DOHH2 (cell line): ENCODE measurements around the gene KLK14.

Experiments
- H3F3A ChIP-seq: fragments of 200-600 bp; sonication (generic), shearing (Covaris generic); 2 replicates; pipeline ENCODE4 v1.6.0; 2016; ENCODE audit warnings: antibody characterized with exemption, mild to moderate bottlenecking; ENCODE audit not compliant: control insufficient read depth, insufficient read depth
- H3K27ac ChIP-seq: fragments of 200-600 bp; sonication (generic); 2 replicates; pipeline ENCODE4 v1.5.1; 2014; ENCODE audit warnings: low read depth, mild to moderate bottlenecking, low read length, moderate library complexity
- H3K27me3 ChIP-seq: fragments of 200-600 bp; sonication (generic); 2 replicates; pipeline ENCODE4 v1.6.1; 2014; ENCODE audit warnings: mild to moderate bottlenecking, low read length, mixed read lengths; ENCODE audit not compliant: control insufficient read depth
- H3K36me3 ChIP-seq: fragments of 200-600 bp; sonication (generic); 2 replicates; pipeline ENCODE4 v1.6.1; 2014; ENCODE audit warnings: mild to moderate bottlenecking, low read length, moderate library complexity, mixed read lengths; ENCODE audit not compliant: control insufficient read depth
- H3K4me1 ChIP-seq: fragments of 200-600 bp; sonication (generic); 2 replicates; pipeline ENCODE4 v1.6.1; 2014; ENCODE audit warnings: mild to moderate bottlenecking, low read length, mixed read lengths; ENCODE audit not compliant: control insufficient read depth
- H3K4me2 ChIP-seq: fragments of 200-600 bp; sonication (generic); 2 replicates; pipeline ENCODE4 v1.6.0; 2014; ENCODE audit warnings: mild to moderate bottlenecking, low read length, moderate library complexity
- H3K4me3 ChIP-seq: fragments of 200-600 bp; sonication (generic); 2 replicates; pipeline ENCODE4 v1.5.1; 2014; ENCODE audit warnings: mild to moderate bottlenecking, low read length, mixed read lengths
- H3K79me2 ChIP-seq: fragments of 200-600 bp; sonication (generic); 2 replicates; pipeline ENCODE4 v1.6.1; 2014; ENCODE audit warnings: mild to moderate bottlenecking, low read length, mixed read lengths; ENCODE audit not compliant: control insufficient read depth
- H3K9me2 ChIP-seq: fragments of 200-600 bp; sonication (generic); replicated peaks from 2 replicates; pipeline ENCODE4 v1.6.1; 2014; ENCODE audit warnings: mild to moderate bottlenecking, low read length, mixed read lengths; ENCODE audit not compliant: control insufficient read depth
- H3K9me3 ChIP-seq: fragments of 200-600 bp; sonication (generic); 2 replicates; pipeline ENCODE4 v1.6.1; 2014; ENCODE audit warnings: antibody characterized with exemption, low read length, mixed read lengths; ENCODE audit not compliant: control insufficient read depth, insufficient read depth
- H4K20me1 ChIP-seq: fragments of 200-600 bp; sonication (generic); 2 replicates; pipeline ENCODE4 v1.6.0; 2014; ENCODE audit warnings: low read depth, mild to moderate bottlenecking, antibody characterized with exemption, low read length, moderate library complexity; ENCODE audit not compliant: control insufficient read depth, insufficient read depth
- CTCF ChIP-seq: fragments of 200-600 bp; sonication (generic); IDR thresholded peaks from one replicate; pipeline ENCODE4 v1.5.1; 2014; ENCODE audit warnings: antibody characterized with exemption, mild to moderate bottlenecking, low read depth, low read length; ENCODE audit not compliant: poor library complexity, severe bottlenecking
- EZH2phosphoT487 ChIP-seq: fragments of 200-600 bp; sonication (generic); IDR thresholded peaks from 2 replicates; pipeline ENCODE4 v1.6.1; 2017; ENCODE audit warnings: borderline replicate concordance, mild to moderate bottlenecking, antibody characterized with exemption, low read length, moderate library complexity, mixed read lengths

The KLK14 gene

DNA sequence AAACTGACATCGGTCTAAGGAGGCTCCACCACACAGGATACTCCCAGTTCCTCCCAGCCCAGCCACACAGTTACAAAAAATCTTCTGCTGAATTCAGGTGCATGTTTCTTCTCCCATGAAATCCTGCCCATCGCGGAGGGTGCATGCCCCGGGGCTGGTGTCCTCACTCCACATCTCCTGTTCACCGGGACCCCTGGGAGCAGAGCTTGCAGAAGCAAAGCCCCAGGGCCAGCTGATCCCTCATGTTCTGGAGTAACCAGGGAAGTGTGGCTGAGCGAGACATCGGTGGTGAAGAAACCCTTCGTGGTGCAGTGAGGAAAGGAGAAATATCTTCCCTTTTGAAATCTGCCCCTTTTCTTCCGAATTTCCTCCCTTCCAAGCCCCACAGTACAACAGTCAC lies 41.1 kb upstream of the KLK14 start:
- Histone ChIP-seq H3K27ac (peak overlapping the region; percentile 71), H3K36me3 (no peaks in the 10 kb centered on the region), H3K9me2 (no peaks in the 10 kb centered on the region), H3K9me3 (no peaks in the 10 kb centered on the region), H3K79me2 (no peaks in the 10 kb centered on the region), H3K4me1 (peaks cover 64% of the 10 kb centered on the region), H3K4me3 (peak overlapping the region; percentile 58), H3K27me3 (no peaks in the 10 kb centered on the region), H3F3A (peaks cover 24% of the 10 kb centered on the region), H4K20me1 (no peaks in the 10 kb centered on the region), H3K4me2 (peak overlapping the region; percentile 84)
- TF ChIP-seq CTCF (no peak), EZH2phosphoT487 (no peak)

DNA sequence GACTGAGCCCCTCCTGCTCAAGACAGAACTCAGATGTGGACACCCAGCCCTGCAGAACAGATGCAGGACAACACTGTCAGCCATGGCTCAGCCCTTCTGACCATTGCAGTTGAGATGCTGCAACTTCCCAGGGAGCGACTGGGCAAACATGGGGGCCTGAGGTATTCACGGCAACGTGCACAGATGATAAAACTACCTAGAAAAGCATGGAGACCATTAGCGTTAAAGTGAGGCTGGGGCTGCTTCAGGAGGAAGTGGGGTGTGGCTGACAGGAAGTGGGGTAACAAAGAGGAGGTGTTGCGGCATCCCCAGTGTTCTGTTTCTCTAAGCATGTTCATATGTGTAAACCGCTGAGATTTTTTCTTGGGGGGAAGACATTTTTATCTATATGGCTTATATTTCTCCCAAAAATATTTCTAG lies 40.7 kb upstream of the KLK14 start:
- Histone ChIP-seq H4K20me1 (no peaks in the 10 kb centered on the region), H3K79me2 (no peaks in the 10 kb centered on the region), H3K27ac (peak overlapping the region; percentile 71), H3K4me3 (peak overlapping the region; percentile 58), H3K9me2 (no peaks in the 10 kb centered on the region), H3K4me1 (peaks cover 60% of the 10 kb centered on the region), H3K4me2 (peak overlapping the region; percentile 84), H3K9me3 (no peaks in the 10 kb centered on the region), H3F3A (peaks cover 20% of the 10 kb centered on the region), H3K27me3 (no peaks in the 10 kb centered on the region), H3K36me3 (no peaks in the 10 kb centered on the region)
- TF ChIP-seq EZH2phosphoT487 (no peak), CTCF (no peak)

DNA sequence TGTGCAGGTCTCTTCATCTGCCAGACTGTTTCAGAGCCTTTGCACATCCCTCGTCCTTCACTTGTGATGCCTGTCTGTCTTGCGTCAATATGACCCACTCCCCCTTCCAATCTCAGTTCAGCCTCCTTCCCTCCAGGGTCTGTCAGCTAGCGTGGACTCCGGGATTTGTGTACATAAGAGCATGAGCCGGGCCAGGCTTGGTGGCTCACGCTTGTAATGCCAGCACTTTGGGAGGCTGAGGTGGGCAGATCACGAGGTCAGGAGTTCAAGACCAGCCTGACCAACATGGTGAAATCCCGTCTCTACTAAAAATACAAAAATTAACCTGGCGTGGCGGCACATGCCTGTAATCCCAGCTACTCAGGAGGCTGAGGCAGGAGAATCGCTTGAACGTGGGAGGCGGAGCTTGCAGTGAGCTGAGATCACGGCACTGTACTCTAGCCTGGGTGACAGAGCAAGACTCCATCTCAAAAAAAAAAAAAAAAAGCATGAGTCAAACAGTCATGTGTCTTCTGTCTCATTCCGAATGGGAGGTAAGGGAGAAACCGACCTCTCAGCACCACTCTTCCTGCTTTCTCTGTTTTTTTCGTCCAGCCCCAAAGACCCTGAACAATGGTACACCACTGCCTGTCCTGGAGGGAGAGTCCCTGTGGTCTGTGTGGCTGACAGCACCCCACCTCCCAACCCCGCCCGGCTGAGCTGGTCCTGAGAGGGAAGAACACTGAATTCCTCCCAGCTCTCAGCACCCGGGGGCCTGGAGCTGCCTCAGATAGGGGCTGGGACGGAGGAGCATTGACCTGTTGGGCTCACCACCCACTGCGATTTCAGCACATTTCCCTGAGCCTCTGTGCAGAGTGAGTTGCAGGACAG lies 39.7 kb upstream of the KLK14 start:
- Histone ChIP-seq H3K27ac (peak overlapping the region; percentile 71; the same call in 1 of the 2 replicates), H3K9me2 (no peaks in the 10 kb centered on the region), H3K79me2 (no peaks in the 10 kb centered on the region), H3K36me3 (no peaks in the 10 kb centered on the region), H3K4me3 (0 out of 2 replicates have a peak overlapping the region, but pooled peaks have one; percentile 58), H3K27me3 (peaks cover 2% of the 10 kb centered on the region; the same call in 1 of the 2 replicates), H3K9me3 (no peaks in the 10 kb centered on the region), H3K4me1 (peaks cover 50% of the 10 kb centered on the region), H4K20me1 (no peaks in the 10 kb centered on the region), H3K4me2 (peak overlapping the region; percentile 84), H3F3A (peaks cover 10% of the 10 kb centered on the region)
- no peak for TF ChIP-seq EZH2phosphoT487
- no peak for TF ChIP-seq CTCF
